GM18498 (cell line): ENCODE data around the gene TSC1.
"Not testable (repeated sequence)": the region's sequence is repeated elsewhere in the genome, so short reads cannot be mapped to it uniquely, and the experiment has no call there.

Experiments
- ATAC-seq: cut with Tn5 transposase; IDR thresholded peaks from one replicate; pipeline ENCODE4 v1.9.1; 2021; ENCODE audit warnings: mild to moderate bottlenecking, moderate library complexity; ENCODE audit not compliant: unreplicated experiment

The TSC1 gene

GRCh38 chr9:132944294-132945185 lies at the start of gene TSC1:
TSC1 (minus strand) TSS chr9:132944616; CDS start chr9:132928872, 15,744 bp downstream.
- peak; percentile 78 for ATAC-seq

- no peak for ATAC-seq
Observed at GRCh38 chr9:132993511-132993939, 49.1 kb upstream of the TSC1 start.

- no peak for ATAC-seq
Observed at GRCh38 chr9:132991351-132992300, 47.2 kb upstream of the TSC1 start.

DNA sequence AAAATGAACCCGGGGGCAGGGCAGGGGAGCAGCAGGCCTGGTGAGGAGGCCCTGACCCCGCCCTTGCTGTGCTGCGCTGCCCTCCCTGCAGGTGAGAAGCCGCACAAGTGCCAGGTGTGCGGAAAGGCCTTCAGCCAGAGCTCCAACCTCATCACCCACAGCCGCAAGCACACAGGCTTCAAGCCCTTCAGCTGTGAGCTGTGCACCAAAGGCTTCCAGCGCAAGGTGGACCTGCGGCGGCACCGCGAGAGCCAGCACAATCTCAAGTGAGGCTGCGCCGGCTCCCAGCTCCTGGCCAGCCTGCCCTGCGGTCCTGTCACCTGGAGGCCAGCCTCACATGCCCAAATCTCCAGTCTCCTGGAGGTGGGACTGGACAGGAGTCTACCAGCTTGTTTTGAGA lies 46.4 kb upstream of the TSC1 start:
- ATAC-seq, result no peak

GRCh38 chr9:132989998-132990557 lies 45.7 kb upstream of the TSC1 start:
- ATAC-seq, result not testable (repeated sequence)

DNA sequence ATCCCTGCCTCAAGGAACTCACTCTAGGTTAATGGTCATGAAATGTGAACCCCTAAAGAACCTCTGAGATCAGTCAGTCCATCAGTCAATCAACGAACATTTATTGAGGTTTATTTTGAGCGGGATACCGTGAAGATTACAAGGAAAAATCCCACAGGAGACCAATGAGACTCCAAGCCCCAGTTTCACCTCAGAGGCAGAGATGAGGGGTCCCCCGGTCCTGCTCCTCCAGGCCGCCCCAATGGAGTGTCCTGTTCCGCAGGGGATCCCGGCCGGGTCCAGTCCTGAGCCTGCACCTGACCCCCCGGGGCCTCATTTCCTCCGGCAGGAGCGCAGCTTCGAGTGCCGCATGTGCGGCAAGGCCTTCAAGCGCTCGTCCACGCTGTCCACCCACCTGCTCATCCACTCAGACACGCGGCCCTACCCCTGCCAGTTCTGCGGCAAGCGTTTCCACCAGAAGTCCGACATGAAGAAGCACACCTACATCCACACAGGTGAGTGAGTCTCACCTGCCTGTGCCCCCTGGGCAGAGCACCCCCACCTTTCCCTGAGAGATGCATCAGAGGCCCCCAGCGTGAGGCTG lies 45.1 kb upstream of the TSC1 start:
- no peak for ATAC-seq

DNA sequence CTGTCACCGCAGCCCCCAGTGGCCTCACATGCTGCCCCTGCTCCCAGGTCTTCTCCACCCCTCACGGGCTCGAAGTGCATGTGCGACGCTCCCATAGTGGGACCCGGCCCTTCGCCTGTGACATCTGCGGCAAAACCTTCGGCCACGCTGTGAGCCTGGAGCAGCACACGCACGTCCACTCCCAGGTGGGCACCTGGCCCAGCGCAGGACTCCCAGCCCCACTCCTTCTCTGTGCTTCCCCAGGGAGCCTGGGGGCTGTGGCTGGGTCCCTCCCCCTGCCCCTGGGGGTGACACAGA lies 44.5 kb upstream of the TSC1 start:
- no peak for ATAC-seq

DNA sequence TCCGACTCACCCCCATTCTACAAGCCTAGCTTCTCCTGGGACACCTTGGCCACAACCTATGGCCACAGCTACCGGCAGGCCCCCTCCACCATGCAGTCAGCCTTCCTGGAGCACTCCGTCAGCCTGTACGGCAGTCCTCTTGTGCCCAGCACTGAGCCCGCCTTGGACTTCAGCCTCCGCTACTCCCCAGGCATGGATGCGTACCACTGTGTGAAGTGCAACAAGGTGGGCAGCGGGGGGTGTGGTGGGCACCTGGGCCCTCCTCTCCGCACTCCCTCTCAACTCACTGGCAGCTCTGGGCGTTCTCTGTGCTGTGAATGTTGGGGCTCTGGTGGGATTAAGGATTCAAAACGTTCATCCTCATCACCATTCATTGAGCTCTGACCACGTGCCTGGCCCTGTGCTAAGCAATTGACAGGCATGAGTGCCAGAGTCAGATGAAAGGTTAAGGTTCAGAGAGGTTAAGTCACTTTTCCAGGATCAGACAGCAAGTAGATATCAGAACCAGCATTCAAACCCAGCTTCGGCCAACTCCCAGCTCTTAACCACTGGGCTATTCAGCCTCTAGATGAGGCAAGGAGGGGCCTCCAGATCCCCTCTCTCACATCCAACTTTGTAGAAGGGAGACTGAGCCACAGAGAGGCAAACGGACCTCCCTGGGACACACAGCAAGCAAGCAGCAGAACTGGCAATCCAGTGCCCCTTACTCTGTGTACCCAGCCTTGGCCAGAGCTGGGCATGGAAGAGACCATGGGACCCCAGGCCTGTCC lies 44.0 kb upstream of the TSC1 start:
- no peak for ATAC-seq

DNA sequence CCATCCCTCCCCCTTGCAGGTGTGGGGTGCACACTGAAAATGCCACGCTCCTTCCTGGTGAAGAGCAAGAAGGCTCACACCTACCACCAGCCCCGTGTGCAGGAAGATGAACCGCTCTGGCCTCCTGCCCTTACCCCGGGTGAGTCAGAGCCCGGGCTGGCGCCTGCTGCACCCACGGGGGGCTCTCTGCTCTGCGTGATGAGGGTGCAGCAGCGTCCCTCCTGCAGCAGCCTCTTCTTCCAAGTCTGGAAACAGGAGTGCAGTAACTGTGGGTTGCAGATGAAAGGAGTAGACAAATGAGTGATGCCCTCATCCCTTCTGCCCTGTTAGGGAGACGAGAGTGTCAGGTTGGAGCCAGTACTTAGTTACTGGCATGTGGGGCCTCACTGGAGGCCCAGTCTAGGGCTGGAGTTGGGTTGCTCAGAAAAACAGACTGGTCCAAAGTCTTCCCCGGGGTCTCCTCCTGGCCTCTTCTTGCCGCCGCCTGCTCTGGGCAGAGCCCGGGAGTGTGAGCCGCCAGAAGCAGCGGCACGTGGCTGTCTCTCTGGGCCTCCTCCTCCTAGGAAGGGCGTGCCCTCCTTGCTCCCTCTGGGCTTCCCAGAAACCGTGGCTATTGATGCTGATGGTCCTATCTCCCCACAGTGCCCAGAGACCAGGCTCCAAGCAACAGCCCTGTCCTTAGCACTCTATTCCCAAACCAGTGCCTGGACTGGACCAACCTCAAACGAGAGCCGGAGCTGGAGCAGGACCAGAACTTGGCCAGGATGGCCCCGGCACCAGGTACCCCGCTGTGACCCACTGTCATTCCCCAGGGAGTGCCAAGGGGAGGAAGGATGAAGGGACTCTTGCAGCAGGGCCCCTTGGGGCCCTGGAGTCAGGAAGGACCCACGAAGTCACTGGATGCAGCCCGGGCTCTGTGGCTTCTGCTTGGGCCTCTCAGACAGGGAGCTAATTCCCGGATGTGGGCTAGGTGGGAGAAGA lies 42.5 kb upstream of the TSC1 start:
- no peak for ATAC-seq

- no peak for ATAC-seq
Observed at GRCh38 chr9:132986114-132986513, 41.7 kb upstream of the TSC1 start.

GRCh38 chr9:132985489-132985888 lies 41.1 kb upstream of the TSC1 start:
- no peak for ATAC-seq

DNA sequence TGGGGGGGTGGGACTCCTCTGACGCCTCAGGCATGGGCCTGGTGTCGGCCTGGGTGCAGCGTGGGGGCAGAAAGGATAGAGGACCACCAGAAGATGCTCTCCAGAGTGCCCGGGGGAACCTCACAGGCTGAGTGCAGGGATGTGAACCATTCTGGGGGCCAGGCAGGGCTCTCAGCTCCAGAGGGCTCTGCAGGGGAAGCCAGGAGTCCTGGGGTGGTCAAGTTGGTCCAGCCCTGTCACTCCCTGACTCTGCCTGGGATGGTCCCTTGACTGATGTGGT lies 40.6 kb upstream of the TSC1 start:
- no peak for ATAC-seq

GRCh38 chr9:132984202-132985070 lies 40.0 kb upstream of the TSC1 start:
- no peak for ATAC-seq

GRCh38 chr9:132983491-132984201 lies 39.2 kb upstream of the TSC1 start:
- no peak for ATAC-seq

- no peak for ATAC-seq
Observed at GRCh38 chr9:132982458-132982857, 38.0 kb upstream of the TSC1 start.

- no peak for ATAC-seq
Observed at GRCh38 chr9:132980157-132980556, 35.7 kb upstream of the TSC1 start.

DNA sequence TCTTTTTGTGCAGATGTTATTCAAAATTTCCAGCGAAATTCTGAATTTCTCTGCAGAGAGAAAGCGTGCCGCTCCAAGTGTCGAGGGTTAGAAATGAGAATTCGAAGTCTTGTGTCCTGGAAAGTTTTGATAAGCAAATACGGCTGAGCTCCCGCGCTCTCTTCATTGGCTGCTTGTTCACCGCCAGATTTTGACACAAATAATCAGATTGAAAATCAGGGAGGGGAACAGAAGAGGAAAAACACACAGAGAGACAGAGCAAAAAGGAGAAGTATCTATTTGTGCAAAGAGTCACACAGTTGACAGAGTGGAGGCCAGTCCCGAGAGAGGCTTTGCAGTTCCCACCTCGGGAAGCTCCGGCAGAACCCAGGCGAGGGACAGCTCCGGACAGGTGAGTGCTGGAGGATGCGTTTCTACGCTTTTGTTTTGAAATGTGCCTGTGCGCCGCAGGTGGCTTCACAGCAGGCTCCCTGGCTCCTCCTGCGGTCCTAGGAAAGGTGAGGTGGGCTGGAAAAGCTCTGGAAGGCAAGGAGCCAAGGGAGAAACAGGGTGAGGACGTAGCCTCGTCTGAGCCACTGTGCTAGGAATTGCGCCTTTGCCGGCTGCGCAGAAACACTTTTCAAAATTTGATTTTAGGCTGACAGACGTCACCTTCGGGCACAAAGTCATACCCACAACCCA lies 34.2 kb upstream of the TSC1 start, which contains the start of gene GFI1B:
TSS of gene GFI1B (plus strand) at position 244 of the 681 bp plus-strand sequence. CDS start 7,985 bp downstream, outside the sequence.
- ATAC-seq, result no peak
